Adrenal gland (tissue), 12 donors: ENCODE measurements around the gene OTOS. TPM values are rescaled to one million over a fixed set of nuclear protein-coding genes. Genes with fewer than 3 reads are reported as not detected.

Experiments used
- DNase-seq, 7 donors: peaks; one replicate each; pipeline ENCODE4 v3.0.0-alpha.2; 2019 to 2020
- H3K27ac ChIP-seq, 5 donors: fragments of 200-600 bp; sonication (generic) in 4 of 5; 1 replicate in 3 of 5; 2 replicates in 2 of 5; pipeline versions ENCODE4 v1.5.1 to v1.8.0; 2016 to 2020; ENCODE audit warnings: mild to moderate bottlenecking in 1 of 5
- H3K27me3 ChIP-seq: fragments of 200-600 bp; 2 replicates; pipeline ENCODE4 v1.8.0; 2021
- H3K36me3 ChIP-seq, 2 donors: fragments of 200-600 bp; replicated peaks in 1 of 2; 1 replicate in 1 of 2; 2 replicates in 1 of 2; pipeline versions ENCODE4 v1.5.1 to v1.8.0; 2018 to 2022
- H3K4me1 ChIP-seq, 2 donors: fragments of 200-600 bp; replicated peaks in 1 of 2; 1 replicate in 1 of 2; 2 replicates in 1 of 2; pipeline versions ENCODE4 v1.5.1 to v1.8.0; 2018 to 2021
- H3K4me3 ChIP-seq, 4 donors: fragments of 200-600 bp; sonication (generic) in 3 of 4; one replicate each; pipeline ENCODE4 v1.5.1; 2016 to 2018
- H3K9me3 ChIP-seq, 3 donors: fragments of 200-600 bp; sonication (generic) in 1 of 3; replicated peaks in 1 of 3; 1 replicate in 2 of 3; 2 replicates in 1 of 3; pipeline versions ENCODE4 v1.5.1 to v1.8.0; 2016 to 2021
- CTCF ChIP-seq, 6 experiments: fragments of 450-650 bp in 4 of 6; fragments of 200-600 bp in 2 of 6; sonication (generic) in 1 of 6; IDR thresholded peaks; 1 replicate in 5 of 6; 2 replicates in 1 of 6; pipeline versions ENCODE4 v1.5.1 to v1.8.0; 2016 to 2021; ENCODE audit warnings: antibody characterized with exemption in 6 of 6, mild to moderate bottlenecking in 2 of 6, moderate library complexity in 1 of 6
- POLR2A ChIP-seq, 2 donors: fragments of 450-650 bp; IDR thresholded peaks; one replicate each; pipeline ENCODE4 v1.6.1; 2017; ENCODE audit warnings: antibody characterized with exemption in 2 of 2, mild to moderate bottlenecking in 2 of 2, moderate library complexity in 1 of 2
- WGBS, 4 donors: extraction: QIAGEN DNeasy Blood & Tissue Kit in 2 of 4; methylation state at CpG; one replicate each; pipeline versions ENCODE4 v1.1.5 to v1.1.7; 2013 to 2017; 5-methylcytosine and 5-hydroxymethylcytosine counted together
- intact Hi-C, 2 donors: fragments of 100-400 bp; cut with DNase I; formaldehyde crosslinking; loops; one replicate each; pipeline versions ENCODE4 v1.14.1 to v1.15.0; 2022 to 2023
- polyA plus RNA-seq, 3 donors: library from polyadenylated mRNA; stranded (reverse); fragments of 200-250 nt in 2 of 3; fragments of 350-450 nt in 1 of 3; fragmentation: Illumina TruSeq in 1 of 3; extraction: RNeasy Lipid Tissue Mini Kit (QIAGEN cat#74804) in 1 of 3; gene quantifications; one replicate each; pipeline ENCODE4 v1.2.3, GENCODE V29; 2013 to 2014
- total RNA-seq, 9 donors: library from RNA; depleted of rRNA in 4 of 9; stranded (reverse); fragments of >200 nt in 4 of 9; fragments of 120-200 nt in 1 of 9; fragmentation: NEBNext Ultra II Directional in 1 of 9; extraction: Animal tissue kit (Norgen Biotek cat#: 25700) in 1 of 9; gene quantifications; one replicate each; pipeline versions ENCODE4 v1.1.0 to v1.2.4, GENCODE V29; 2013 to 2023
- donor health status: healthy with polysubstance abuse.
- donor health status: Bipolar disorder and iron deficiency.
- donor health status: DM: yes; HTN: yes; CAD: no.
- donor health status: DM: no; HTN: no; CAD: no.
- donor health status: DM: no; HTN: no; CAD: no.
- donor health status: DM: yes; HTN: yes; CAD: no.

Gene OTOS
- total and polyA plus RNA-seq, 12 donors: not detected

DNA sequence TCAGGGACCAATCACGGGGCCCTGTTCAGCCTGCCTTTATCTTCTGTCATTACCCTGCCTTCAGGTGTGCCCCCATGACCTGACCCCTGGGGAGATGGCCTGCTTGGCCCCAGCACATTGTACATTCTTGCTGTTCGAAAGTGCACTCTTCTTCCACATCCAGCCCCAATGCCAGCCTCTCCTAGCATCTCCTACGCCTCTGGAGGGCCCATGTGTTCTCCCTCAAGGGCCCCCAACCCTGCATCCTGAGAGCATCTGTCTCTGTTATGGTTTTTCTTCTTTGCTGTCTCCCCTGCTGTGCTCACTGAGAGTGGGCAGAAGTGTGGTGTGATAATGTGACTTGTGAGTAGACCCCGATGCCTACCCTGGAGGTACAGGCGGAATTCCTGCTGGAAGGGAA, 41.5 kb upstream of the OTOS start:
- no peak for DNase-seq

DNA sequence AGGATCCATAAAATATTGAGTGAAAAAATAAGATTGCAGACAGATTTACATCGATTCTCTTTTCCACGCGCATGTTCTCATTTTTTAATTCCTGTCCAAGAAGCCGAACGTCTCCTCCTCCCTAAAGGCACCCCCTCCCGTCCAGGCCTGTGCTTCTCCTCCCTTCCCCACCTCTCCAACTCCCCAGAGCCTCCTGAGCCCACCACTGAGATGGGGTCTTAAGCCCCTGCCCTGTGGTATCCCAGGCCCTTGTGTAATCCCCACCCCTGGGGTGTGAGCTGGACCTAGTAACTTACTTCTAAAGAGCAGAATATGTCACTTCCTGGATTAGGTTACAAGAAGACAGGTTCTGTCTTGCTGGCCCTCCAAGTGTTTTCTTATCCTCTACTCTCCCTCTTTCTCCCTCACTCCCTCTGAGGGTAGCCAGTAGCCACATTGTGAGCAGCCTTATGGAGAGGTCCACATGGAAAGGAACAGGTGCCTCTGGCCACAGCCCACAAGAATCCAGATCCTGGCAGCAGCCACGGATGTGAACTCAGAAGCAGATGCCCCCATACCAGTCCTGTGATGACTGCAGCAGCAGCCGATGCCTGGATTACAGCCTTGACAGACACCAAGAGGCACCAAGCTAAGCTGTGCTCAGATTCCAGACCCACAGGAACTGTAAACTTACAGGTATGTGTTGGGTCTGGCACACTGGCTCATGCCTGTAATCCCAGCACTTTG, 39.6 kb upstream of the OTOS start:
- Histone ChIP-seq H3K27ac (no peak overlapping the region), H3K4me1 (no peaks in the 10 kb centered on the region), H3K9me3 (no peaks in the 10 kb centered on the region), H3K27me3 (peaks cover 4% of the 10 kb centered on the region), H3K4me3 (no peak overlapping the region), H3K36me3 (no peaks in the 10 kb centered on the region)
- 74 to 82% (median 78%) methylated on average over 7 to 8 of the region's 8 CpGs for WGBS, 4 donors
- DNase-seq: no peak
- intact Hi-C loops: no loop called here
- no peak for TF ChIP-seq POLR2A (IDR thresholded peaks at IDR 0.05)
- TF ChIP-seq CTCF (IDR thresholded peaks at IDR 0.05): no peak

More for the DNA sequence above, 41.5 kb upstream of the OTOS start:
- Histone ChIP-seq H3K4me1 (no peaks in the 10 kb centered on the region), H3K4me3 (no peak overlapping the region), H3K27me3 (no peaks in the 10 kb centered on the region), H3K9me3 (no peaks in the 10 kb centered on the region), H3K36me3 (no peaks in the 10 kb centered on the region), H3K27ac (no peak overlapping the region)
- no peak for TF ChIP-seq CTCF (IDR thresholded peaks at IDR 0.05)
- TF ChIP-seq POLR2A (IDR thresholded peaks at IDR 0.05): no peak
- WGBS, 4 donors: 86 to 93% (median 89%) methylated on average over 5 of the region's 5 CpGs
- intact Hi-C loops: no loop called here

DNA sequence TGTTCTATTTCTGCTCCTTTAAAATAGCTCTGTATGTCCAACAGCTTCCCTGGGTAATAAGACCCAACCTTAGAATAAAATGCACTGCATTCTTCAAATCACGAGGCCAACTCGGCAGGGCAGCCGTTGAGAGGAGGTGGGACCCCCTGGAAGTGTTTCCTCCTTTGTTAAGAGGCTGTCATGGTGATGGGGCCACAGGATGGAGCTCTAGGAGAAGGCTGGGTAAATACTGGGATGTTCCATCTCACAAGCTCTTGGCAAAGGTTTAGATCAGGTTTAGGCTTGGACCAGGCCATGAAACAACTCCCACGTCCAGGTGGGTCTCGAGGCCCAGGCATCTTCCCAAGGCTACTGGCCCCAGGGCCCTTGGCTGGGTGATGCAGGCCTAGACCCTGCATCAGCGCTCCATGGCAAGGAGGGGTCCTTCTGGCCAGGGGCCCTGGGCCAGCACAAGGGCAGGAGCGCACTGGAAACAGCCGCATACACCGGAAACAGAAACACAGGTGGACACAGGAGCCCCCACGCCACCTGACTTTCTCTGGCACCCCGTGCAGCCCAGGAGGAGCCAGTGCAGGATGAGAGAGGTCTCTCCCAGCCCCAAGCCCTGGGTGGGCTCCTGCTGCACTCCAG, 38.8 kb upstream of the OTOS start:
- intact Hi-C loops: no loop called here
- Histone ChIP-seq H3K9me3 (no peaks in the 10 kb centered on the region), H3K4me1 (no peaks in the 10 kb centered on the region), H3K27ac (no peak overlapping the region), H3K36me3 (no peaks in the 10 kb centered on the region), H3K27me3 (peaks cover 4% of the 10 kb centered on the region), H3K4me3 (no peak overlapping the region)
- DNase-seq: no peak
- 80 to 87% (median 83%) methylated on average over 9 to 11 of the region's 11 CpGs for WGBS, 4 donors
- TF ChIP-seq CTCF (IDR thresholded peaks at IDR 0.05) (no peak), POLR2A (IDR thresholded peaks at IDR 0.05) (no peak)

DNA sequence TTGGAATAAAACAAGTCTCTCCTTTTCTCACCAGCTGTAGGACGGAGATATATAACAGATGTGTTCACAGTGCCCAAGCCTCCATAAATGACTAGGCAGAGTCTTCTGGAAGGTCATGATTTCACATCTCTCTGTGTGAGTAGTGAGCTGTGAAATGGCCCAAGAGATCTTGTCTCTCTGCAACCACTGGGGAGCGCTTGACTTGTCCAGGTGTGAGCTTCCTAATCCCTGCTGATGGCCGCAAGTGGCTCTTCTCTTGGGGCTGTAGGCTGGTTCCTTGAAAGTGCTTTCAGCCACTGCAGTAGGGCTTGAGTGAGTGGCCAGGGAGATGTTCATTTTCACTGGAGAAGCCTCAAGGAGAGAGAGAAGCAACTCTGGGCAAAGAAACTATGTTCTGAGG, 38.1 kb upstream of the OTOS start:
- Histone ChIP-seq H3K27ac (no peak overlapping the region), H3K27me3 (peaks cover 8% of the 10 kb centered on the region), H3K4me3 (no peak overlapping the region), H3K9me3 (no peaks in the 10 kb centered on the region), H3K4me1 (no peaks in the 10 kb centered on the region), H3K36me3 (no peaks in the 10 kb centered on the region)
- no peak for TF ChIP-seq CTCF (IDR thresholded peaks at IDR 0.05)
- intact Hi-C loops: no loop called here
- WGBS, 4 donors: 77 to 88% (median 84%) methylated on average over 3 of the region's 3 CpGs
- no peak for DNase-seq
